Heart right ventricle (tissue), 16 donors: Measurements from ENCODE around the gene NOTUM. TPM values are rescaled to one million over a fixed set of nuclear protein-coding genes. Genes with fewer than 3 reads are reported as not detected.

Source experiments
- ATAC-seq, 8 donors: fragments of 200-7000 bp; cut with Tn5 transposase; one replicate each; pipeline ENCODE4 v1.9.1; 2020; ENCODE audit warnings: mild to moderate bottlenecking in 8 of 8, moderate library complexity in 8 of 8, moderate number of reproducible peaks in 1 of 8
- DNase-seq, 2 donors: peaks; one replicate each; pipeline ENCODE4 v3.0.0-alpha.2; 2020
- H3K27ac ChIP-seq, 10 donors: fragments of 200-600 bp; sonication (generic) in 2 of 10; one replicate each; pipeline versions ENCODE4 v1.5.0 to v1.8.0; 2020 to 2022; ENCODE audit warnings: mild to moderate bottlenecking in 3 of 10
- H3K27me3 ChIP-seq, 7 donors: fragments of 200-600 bp; one replicate each; pipeline ENCODE4 v1.8.0; 2021 to 2022; ENCODE audit warnings: mild to moderate bottlenecking in 2 of 7
- H3K36me3 ChIP-seq, 9 donors: fragments of 200-600 bp; sonication (generic) in 1 of 9; one replicate each; pipeline versions ENCODE4 v1.5.0 to v1.8.0; 2020 to 2022; ENCODE audit warnings: mild to moderate bottlenecking in 2 of 9
- H3K4me1 ChIP-seq, 9 donors: fragments of 200-600 bp; sonication (generic) in 1 of 9; one replicate each; pipeline versions ENCODE4 v1.5.0 to v1.8.0; 2020 to 2022; ENCODE audit warnings: mild to moderate bottlenecking in 4 of 9
- H3K4me3 ChIP-seq, 10 donors: fragments of 200-600 bp; sonication (generic) in 2 of 10; one replicate each; pipeline versions ENCODE4 v1.5.0 to v1.8.0; 2020 to 2022; ENCODE audit warnings: mild to moderate bottlenecking in 7 of 10, moderate library complexity in 2 of 10
- H3K9me3 ChIP-seq, 11 donors: fragments of 200-600 bp in 10 of 11; sonication (generic) in 2 of 11; one replicate each; pipeline versions ENCODE4 v1.5.0 to v1.8.0; 2013 to 2022; ENCODE audit warnings: mild to moderate bottlenecking in 2 of 11, control low read depth in 1 of 11, moderate library complexity in 1 of 11
- CTCF ChIP-seq, 9 donors: fragments of 200-600 bp; sonication (generic) in 2 of 9; IDR thresholded peaks; one replicate each; pipeline versions ENCODE4 v1.5.0 to v1.8.0; 2021 to 2022; ENCODE audit warnings: antibody characterized with exemption in 9 of 9, mild to moderate bottlenecking in 5 of 9, moderate library complexity in 1 of 9
- WGBS, 2 donors: extraction: QIAGEN DNeasy Blood & Tissue Kit; methylation state at CpG; one replicate each; pipeline ENCODE4 v1.1.7; 2013; ENCODE audit warnings: inconsistent platforms in 1 of 2; 5-methylcytosine and 5-hydroxymethylcytosine counted together
- intact Hi-C, 10 donors: fragments of 100-400 bp; cut with DNase I; formaldehyde crosslinking; loops; one replicate each; pipeline versions ENCODE4 v1.11.1 to v1.14.2; 2022
- polyA plus RNA-seq, 2 donors: library from polyadenylated mRNA; stranded (reverse); fragments of 200-250 nt; gene quantifications; one replicate each; pipeline ENCODE4 v1.2.3, GENCODE V29; 2013
- total RNA-seq, 10 donors: library from RNA; stranded (reverse); fragmentation: NEBNext Ultra II Directional in 3 of 10; extraction: Animal tissue kit (Norgen Biotek cat#: 25700) in 3 of 10; gene quantifications; one replicate each; pipeline versions ENCODE4 v1.2.1 to v1.2.4, GENCODE V29; 2021 to 2023
- donor health status: Arrhythmogenic right ventricular cardiomyopathy.
- donor health status: ischemic (EF 13 %, LVEDD 7.1; RV severe dilation, severe dysfunction).
- donor health status: healthy with polysubstance abuse.
- donor health status: DM: no; HTN: yes; CAD: no.
- donor health status: DM: no; HTN: no; CAD: no.
- donor health status: ischemic (EF 25% LVEDD 6.9; RV normal size, moderate dysfunction).
- donor health status: ischemic (EF 25% LVEDD 5.7; RV mildly dilated, moderate dysfunction).
- donor health status: healthy.
- donor health status: DM: yes; HTN: yes; CAD: no.
- donor health status: Ischemic cardiomyopathy.
- donor health status: ischemic (EF 35%, LVEDD 5.7; RV mildly dilated, moderate dysfunction).
- donor health status: nonischemic (EF 11% LVEDD 7.7; RV severe dilation, severe dysfunction).
- donor health status: DM: yes; HTN: yes; CAD: no.
- donor health status: PGD.
- donor health status: ischemic (EF 29% LVEDD 5.4; RV normal size, mild dysfunction).
- donor health status: nonischemic (EF 23%, LVEDD 6.1; RV moderate dilation, normal function).

Gene NOTUM
- total and polyA plus RNA-seq, 12 donors = 0.22 to 1.5 (median 0.65) TPM; not detected in 5

DNA sequence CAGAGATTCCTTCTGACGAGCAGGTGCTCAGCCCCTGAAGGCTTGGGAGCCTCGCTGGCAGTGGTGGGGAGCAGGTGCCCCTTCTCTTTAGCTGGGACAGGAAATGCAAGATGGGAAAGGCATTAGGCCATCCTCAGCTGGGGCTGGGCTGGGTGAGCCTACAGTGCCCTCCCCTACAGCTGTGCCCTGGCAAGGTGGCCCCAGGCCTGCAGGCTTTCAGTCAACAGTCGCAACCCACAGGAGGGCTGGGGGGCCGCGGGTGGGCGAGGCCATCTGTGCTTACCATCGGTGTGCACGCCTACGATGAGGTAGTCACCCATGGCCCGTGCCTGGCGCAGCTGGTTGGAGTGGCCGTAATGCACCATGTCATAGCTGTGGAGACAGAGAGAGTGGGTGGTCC lies 51.8 kb downstream of the NOTUM start:
- H3K4me1 ChIP-seq = peaks cover 10 to 22% (median 17%) of the 10 kb centered on the region in 9 donors
- TF ChIP-seq CTCF (IDR thresholded peaks at IDR 0.05) = no peak
- WGBS, 2 donors = 94 to 96% methylated on average over 12 of the region's 12 CpGs
- no peak overlapping the region for H3K27ac ChIP-seq
- intact Hi-C loops = loop anchor here in 1 of 10 donors (5.0 kb wide), 1 partner anchor 758 kb away; no protein-coding TSS in a partner anchor
- H3K4me3 ChIP-seq = no peak overlapping the region
- H3K36me3 ChIP-seq = peaks cover 0 to 62% (median 24%) of the 10 kb centered on the region in 9 donors
- no peak for DNase-seq
- H3K27me3 ChIP-seq = no peaks in the 10 kb centered on the region
- no peaks in the 10 kb centered on the region for H3K9me3 ChIP-seq
- ATAC-seq = no peak

- WGBS, 2 donors = 94% methylated on average over 11 of the region's 11 CpGs
- H3K4me3 ChIP-seq = no peak overlapping the region
- H3K27ac ChIP-seq = no peak overlapping the region
- TF ChIP-seq CTCF (IDR thresholded peaks at IDR 0.05) = no peak
- H3K9me3 ChIP-seq = no peaks in the 10 kb centered on the region
- peak in 1 of 2 donors; percentile 7 for DNase-seq
- no peaks in the 10 kb centered on the region for H3K27me3 ChIP-seq
- peaks cover 0 to 62% (median 20%) of the 10 kb centered on the region in 9 donors for H3K36me3 ChIP-seq
- H3K4me1 ChIP-seq = peaks cover 10 to 22% (median 17%) of the 10 kb centered on the region in 9 donors
- intact Hi-C loops = loop anchor here in 1 of 10 donors (5.0 kb wide), 1 partner anchor 759 kb away; no protein-coding TSS in a partner anchor
- ATAC-seq = no peak
Observed at GRCh38 chr17:81908793-81909192, 52.2 kb downstream of the NOTUM start.

- H3K27ac ChIP-seq = no peak overlapping the region
- ATAC-seq = no peak
- H3K4me3 ChIP-seq = no peak overlapping the region
- peaks cover 0 to 9% (median 0%) of the 10 kb centered on the region in 7 donors for H3K27me3 ChIP-seq
- no peaks in the 10 kb centered on the region for H3K9me3 ChIP-seq
- intact Hi-C loops = loop anchor here in 1 of 10 donors (5.0 kb wide), 1 partner anchor 760 kb away; no protein-coding TSS in a partner anchor
- no peak for DNase-seq
- TF ChIP-seq CTCF (IDR thresholded peaks at IDR 0.05) = no peak
- peaks cover 0 to 50% (median 7%) of the 10 kb centered on the region in 9 donors for H3K36me3 ChIP-seq
- WGBS, 2 donors = 93 to 95% methylated on average over 25 to 26 of the region's 26 CpGs
- peaks cover 10 to 24% (median 22%) of the 10 kb centered on the region in 9 donors for H3K4me1 ChIP-seq
Observed at GRCh38 chr17:81907219-81908145, 53.5 kb downstream of the NOTUM start.

GRCh38 chr17:81906476-81907218 lies 54.3 kb downstream of the NOTUM start:
- ATAC-seq (no peak), DNase-seq (peak; percentile 3 to 14)
- TF ChIP-seq CTCF (IDR thresholded peaks at IDR 0.05) = no peak
- Histone ChIP-seq H3K36me3 (peaks cover 0 to 45% (median 3%) of the 10 kb centered on the region in 9 donors), H3K9me3 (no peaks in the 10 kb centered on the region), H3K4me1 (peaks cover 13 to 26% (median 23%) of the 10 kb centered on the region in 9 donors), H3K27ac (no peak overlapping the region), H3K4me3 (no peak overlapping the region), H3K27me3 (peaks cover 0 to 17% (median 0%) of the 10 kb centered on the region in 7 donors)
- 91 to 94% methylated on average over 15 of the region's 15 CpGs for WGBS, 2 donors
- intact Hi-C loops = loop anchor here in 1 of 10 donors (5.0 kb wide), 1 partner anchor 761 kb away; no protein-coding TSS in a partner anchor
